ENCODE measurements around the gene EPHA1.

- TF ChIP-seq POLR2A (IDR thresholded peaks at IDR 0.05) (no peak), CTCF (IDR thresholded peaks at IDR 0.05) (no peak), POLR2AphosphoS5 (IDR thresholded peaks at IDR 0.05) (no peak), EP300 (IDR thresholded peaks at IDR 0.05) (no peak)
These were observed 65.1 kb downstream of the EPHA1 start for GRCh38 chr7:143343596-143343995.
